Fibroblast of skin of left biceps (primary cell): ENCODE results near the gene ENSA.
"Not testable (repeated sequence)": the region's sequence is repeated elsewhere in the genome, so short reads cannot be mapped to it uniquely, and the experiment has no call there.

Experiments
- DNase-seq, 2 experiments: peaks; one replicate each; pipeline ENCODE4 v3.0.0-alpha.2; 2013; ENCODE audit warnings: low read depth in 2 of 2

The ENSA gene

DNA sequence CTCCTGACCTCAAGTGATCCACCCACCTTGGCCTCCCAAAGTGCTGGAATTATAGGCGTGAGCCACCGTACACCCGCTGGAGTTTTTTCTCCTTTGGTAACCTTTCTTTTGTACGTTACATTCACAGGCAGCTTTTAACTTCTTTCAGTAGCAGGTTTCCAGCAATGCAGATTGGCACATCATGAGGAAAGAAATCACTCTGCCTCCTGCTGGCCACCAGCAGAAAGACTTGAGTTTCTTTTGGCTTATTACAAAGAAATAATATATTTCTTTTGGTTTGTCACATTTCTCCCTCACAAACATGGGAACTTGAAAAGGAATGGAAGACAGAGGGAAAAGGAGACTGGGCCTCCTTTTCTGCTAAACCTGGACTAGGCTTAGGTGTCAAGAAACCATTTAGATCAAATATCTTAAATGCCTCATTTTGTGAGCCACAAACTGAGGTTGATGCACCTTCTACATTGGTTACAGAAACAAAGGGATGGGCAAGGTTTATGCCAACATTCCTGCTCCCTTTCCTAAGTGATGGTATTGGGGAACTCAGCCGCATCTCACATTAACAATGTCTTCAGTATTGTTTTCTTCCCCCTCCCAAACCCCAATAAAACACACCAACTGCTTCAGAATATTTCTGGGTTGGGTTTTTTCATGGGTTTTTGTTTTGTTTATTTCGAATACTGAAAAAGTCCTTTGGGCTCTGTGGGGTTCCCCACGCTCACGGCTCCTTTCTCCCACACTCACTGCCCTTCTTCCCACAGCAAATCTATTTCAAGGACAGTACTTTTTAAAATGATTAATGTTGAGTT lies 7.7 kb downstream of the ENSA start:
- peak in 1 of 2 experiments; percentile 17 for DNase-seq

DNA sequence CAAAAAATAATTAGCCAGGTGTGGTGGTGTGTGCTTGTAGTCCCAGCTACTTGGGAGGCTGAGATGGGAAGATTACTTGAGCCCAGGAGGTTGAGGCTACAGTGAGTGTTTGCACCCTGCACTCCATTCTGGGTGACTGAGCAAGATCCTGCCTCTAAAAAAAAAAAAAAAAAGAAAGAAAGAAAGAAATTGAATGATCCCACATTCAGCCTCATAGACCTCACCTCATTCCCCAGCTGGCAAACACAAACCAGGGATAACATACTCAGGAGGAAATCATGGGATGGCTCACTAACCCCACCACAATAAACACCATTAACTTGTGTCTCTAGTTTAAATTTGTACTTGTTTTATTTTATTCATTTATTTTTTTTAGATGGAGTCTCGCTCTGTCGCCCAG lies 8.5 kb downstream of the ENSA start:
- DNase-seq = no peak

DNA sequence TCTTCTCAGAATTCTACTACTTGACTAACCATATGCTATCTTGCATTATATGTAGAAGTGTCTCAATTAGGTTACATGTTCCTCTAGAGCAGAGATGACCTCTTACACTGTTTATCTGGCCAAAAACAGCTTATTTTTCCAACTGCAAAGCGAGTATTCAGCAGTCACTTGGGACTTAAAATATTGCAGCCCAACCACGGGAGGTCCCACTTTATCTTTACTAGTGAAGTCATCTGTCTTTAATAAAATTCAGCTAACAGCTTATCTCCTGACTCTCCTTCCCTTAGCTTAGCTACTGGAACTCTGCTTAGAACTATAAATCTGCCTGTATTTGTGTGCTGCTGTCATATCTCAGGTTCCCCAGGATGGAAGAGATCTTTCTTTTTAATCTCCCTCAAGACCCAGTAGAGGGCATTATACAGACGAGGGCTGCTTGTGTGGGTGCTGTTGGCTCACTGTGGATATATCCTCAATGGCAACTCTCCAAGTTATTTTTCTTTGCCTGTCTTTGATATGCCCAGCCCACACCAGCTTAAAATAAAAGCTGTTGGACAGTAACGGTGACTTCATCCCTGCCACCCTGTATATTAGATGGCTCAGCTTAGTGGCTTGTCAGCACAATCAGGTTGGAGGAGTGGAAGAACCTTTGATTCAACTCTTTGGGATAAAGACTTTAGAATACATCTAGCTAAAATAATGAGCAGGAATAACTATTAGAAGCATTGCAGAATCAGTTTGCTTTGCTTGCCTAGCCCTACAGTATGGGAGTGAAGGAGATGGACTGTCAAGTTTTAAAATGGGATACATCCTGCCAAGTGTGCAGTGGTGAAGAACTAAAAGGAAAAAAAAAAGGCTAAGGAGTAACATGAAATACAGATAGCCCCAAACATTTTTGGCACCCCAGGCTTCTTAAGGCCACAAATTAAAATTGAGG lies 9.6 kb downstream of the ENSA start:
- peak; percentile 37 to 39 for DNase-seq

- no peak for DNase-seq
Observed at GRCh38 chr1:150615346-150616201, 13.8 kb downstream of the ENSA start.

GRCh38 chr1:150613061-150613920 lies 16.1 kb downstream of the ENSA start:
- DNase-seq = peak in 1 of 2 experiments; percentile 23

DNA sequence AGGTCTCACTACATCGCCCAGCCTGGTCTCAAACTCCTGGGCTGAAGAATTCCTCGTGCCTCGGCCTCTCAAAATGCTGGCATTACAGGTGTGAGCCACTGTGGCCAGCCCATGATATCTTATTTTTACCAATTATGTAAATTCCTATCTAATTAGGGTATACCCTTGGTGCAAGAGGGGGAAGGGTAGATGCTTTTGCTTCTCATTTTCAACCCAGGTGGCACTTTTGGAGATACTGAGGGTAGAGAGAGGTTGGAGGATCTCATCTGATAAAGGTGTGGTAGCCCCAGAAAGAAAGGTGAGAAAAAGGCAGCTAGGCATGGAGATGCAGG lies 17.4 kb downstream of the ENSA start:
- no peak for DNase-seq

DNA sequence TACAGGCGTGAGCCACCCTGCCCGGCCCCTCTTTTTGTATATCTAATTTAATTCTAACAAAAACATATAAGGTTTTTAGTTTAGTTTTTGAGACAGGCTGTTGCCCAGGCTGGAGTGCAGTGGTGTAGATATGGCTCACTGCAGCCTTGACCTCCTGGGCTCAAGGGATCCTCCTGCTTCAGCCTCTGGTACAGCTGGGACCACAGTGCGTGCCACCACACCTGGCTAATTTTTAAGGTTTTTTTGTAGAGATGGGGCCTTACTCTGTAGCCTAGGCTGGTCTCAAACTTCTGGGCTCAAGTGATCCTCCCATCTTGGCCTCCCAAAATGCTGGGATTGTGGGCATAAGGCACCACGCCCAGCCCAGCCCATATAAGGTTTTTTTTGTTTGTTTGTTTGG lies 18.8 kb downstream of the ENSA start:
- DNase-seq = no peak

DNA sequence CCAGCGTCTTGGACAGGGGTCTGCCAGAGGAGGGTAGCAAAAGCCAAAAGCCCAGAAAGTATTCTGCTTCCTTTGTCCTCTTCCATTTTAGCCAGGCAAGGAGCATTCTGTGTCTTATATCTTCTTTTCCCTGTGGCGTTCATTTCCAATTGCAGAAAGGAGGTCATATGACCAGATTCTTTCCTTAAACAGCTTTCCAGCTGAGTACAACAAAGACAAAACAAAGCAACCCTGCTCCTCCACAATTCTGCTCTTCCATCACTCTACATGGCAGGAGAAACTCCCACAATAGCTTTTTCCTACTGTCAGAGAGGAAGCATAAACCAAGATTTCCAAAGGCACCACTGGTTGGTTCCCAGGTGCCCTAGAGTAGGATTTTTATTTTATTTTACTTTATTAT lies 19.7 kb downstream of the ENSA start:
- DNase-seq = no peak

- DNase-seq = no peak
Observed at GRCh38 chr1:150606463-150607142, 22.8 kb downstream of the ENSA start.

- DNase-seq = not testable (repeated sequence)
Observed at GRCh38 chr1:150605451-150605731, 24.0 kb downstream of the ENSA start.

DNA sequence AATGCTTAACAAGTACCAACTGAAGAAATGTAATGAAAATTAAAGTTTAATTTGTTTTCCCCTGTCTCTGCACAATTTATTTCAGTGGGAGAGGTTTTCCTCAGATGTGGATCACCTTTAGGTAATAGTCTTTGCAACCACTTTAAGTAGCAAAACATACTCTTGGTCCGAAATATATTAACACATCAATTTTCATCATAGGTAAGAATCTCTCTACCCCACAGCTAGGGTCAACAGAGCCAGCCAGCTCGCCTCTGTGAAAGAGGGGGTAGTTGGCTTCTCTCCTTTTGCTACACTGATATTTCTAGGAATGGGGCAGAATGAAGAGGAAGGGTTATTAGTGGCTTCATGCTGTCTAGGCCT lies 25.2 kb downstream of the ENSA start:
- no peak for DNase-seq

GRCh38 chr1:150603711-150604110 lies 25.7 kb downstream of the ENSA start:
- no peak for DNase-seq

GRCh38 chr1:150602372-150602771 lies 27.0 kb downstream of the ENSA start:
- not testable (repeated sequence) for DNase-seq

DNA sequence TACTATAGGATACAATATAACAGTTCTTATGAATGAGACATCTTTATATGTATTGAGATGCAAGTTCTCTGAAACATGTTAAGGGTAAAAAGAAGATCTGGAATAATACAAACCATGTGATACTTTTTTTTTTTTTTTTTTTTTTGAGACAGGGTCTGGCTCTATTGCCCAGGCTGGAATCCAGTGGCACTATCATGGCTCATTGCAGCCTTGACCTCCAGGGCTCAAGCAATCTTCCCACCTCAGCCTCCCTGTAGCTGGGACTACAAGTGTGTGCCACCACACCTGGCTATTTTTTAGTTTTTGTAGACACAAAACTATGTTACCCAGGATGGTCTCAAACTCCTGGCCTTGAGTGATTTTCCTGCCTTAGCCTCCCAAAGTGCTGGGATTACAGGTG lies 27.9 kb downstream of the ENSA start:
- DNase-seq = no peak

DNA sequence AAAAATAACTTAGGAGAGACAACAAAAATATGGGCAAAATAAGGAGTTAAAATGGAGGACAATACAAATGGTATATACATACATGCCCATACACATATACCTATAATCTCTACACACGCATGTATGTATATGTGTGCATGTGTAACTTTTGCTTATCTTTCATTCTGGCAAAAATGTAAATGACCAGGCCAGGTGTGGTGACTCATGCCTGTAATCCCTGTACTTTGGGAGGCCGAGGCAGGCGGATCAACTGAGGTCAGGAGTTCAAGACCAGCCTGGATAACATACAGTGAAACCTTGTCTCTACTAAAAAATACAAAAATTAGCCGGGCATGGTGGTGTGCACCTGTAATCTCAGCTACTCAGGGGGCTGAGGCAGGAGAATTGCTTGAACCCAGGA lies 31.1 kb downstream of the ENSA start:
- not testable (repeated sequence) for DNase-seq

GRCh38 chr1:150596976-150597375 lies 32.4 kb downstream of the ENSA start:
- no peak for DNase-seq

- no peak for DNase-seq
Observed at GRCh38 chr1:150596095-150596892, 33.1 kb downstream of the ENSA start.

DNA sequence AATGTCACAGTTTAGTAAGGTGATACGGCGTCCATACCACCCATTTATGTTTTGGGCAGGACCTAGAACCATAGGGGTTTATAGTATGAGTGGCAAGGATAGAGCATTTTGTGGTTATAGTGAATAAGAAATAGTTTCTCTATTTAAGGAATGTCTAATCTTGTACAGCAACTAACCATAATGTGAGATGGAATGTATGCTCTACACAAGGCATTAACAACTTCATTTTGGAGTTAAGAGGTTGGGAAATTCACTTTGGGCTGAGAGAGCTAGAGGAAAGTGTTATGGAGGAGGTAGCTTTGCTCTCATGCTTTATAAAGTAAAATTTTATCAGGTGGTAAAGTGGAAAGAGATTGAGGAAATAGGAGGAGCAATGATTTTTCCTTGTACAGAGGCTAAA lies 47.0 kb downstream of the ENSA start:
- no peak for DNase-seq

DNA sequence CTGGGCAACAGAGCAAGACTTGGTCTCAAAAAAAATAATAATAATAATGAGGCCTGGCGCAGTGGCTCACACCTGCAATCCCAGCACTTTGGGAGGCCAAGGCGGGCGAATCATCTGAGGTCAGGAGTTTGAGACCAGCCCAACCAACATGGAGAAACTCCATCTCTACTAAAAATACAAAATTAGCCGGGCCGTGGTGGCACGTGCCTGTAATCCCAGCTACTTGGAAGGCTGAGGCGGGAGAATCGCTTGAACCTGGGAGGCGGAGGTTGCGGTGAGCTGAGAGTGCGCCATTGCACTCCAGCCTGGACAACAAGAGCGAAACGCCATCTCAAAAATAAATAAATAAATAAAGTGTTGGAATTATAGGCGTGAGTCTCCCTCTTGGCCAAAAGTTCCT lies 47.5 kb downstream of the ENSA start:
- DNase-seq = not testable (repeated sequence)

DNA sequence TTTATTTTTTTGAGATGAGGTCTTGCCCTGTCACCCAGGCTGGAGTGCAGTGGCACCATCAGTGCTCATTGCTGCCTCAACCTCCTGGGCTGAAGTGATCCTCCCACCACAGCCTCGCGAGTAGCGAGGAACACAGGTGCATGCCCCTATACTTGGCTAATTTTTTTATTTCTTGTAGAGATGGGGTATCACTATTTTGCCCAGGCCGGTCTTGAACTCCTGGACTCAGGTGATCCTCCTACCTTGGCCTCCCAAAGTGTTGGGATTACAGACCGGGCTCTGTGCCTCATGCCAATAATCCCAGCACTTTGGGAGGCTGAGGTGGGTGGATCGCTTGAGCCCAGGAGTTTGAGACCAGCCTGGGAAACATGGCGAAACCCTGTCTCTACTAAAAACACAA lies 48.0 kb downstream of the ENSA start:
- DNase-seq = not testable (repeated sequence)
